Measurements from ENCODE around the gene COL23A1. TPM values are rescaled to one million over a fixed set of nuclear protein-coding genes. Genes with fewer than 3 reads are reported as not detected.
A peak's percentile ranks its signal among the peaks of the same experiment; 100 is the strongest.

The COL23A1 gene
- total RNA-seq, 2 donors from 2014 or later = 2.0 to 3.0 TPM

- DNase-seq (ENCODE audit: low spot score) = no peak
- intact Hi-C loops (cut with DNase I) = no loop called here
Observed at GRCh38 chr5:178538741-178539229, 51.4 kb downstream of the COL23A1 start.

GRCh38 chr5:178537467-178538371, 52.5 kb downstream of the COL23A1 start:
- DNase-seq (ENCODE audit: low spot score) = peak; percentile 75
- intact Hi-C loops (cut with DNase I) = no loop called here

DNA sequence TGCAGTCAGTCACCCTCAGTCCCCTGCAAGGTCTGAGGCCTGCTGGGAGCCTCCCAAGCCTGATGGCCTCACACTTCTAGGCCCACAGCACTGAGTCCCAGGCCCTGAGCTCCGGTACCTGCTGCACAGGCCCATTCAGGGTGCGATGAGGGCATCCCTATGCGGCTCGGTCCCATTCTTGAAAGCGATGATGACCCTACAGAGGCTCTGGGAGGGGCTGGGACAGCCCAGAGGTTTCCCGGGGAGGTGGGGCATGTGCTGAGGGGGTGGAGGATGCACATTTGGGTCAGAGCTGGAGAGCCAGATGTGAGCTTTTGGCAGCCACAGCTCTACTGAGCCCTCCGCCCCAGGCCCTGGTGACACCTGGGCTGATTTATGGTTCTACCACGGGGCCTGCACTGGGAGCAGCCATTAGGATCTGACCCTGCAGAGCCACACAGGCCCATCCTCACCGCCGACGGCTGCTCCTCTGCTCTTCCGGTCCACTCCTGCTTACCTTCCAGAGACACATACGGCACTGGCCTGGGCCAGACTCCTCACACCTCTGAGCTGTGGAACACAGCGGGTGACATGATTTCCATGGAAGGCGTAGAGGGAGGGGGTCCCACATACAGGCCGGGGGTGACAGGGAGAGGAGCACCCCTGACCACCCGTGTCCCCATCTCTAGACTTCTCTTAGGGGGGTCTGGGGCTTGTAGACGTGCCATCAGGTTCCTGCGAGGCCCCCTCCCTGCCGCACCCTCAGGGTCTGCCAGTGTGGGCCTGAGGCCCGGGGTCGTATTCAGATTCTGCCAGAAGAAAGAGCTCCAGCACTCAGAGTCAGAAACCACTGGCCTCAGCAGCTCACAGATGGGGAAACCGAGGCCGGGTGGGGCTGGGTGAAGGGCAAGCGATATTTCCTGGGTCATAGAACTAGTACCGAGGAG, 53.4 kb downstream of the COL23A1 start:
- peak; percentile 57 for DNase-seq (ENCODE audit: low spot score)
- intact Hi-C loops (cut with DNase I) = no loop called here

GRCh38 chr5:178535299-178536175, 54.7 kb downstream of the COL23A1 start:
- intact Hi-C loops (cut with DNase I) = no loop called here
- peak; percentile 76 for DNase-seq (ENCODE audit: low spot score)

- intact Hi-C loops (cut with DNase I) = no loop called here
- DNase-seq (ENCODE audit: low spot score) = peak; percentile 19
Observed at GRCh38 chr5:178533136-178533535, 57.1 kb downstream of the COL23A1 start.

- peak; percentile 32 for DNase-seq (ENCODE audit: low spot score)
- intact Hi-C loops (cut with DNase I) = no loop called here
Observed at GRCh38 chr5:178532666-178533065, 57.5 kb downstream of the COL23A1 start.

DNA sequence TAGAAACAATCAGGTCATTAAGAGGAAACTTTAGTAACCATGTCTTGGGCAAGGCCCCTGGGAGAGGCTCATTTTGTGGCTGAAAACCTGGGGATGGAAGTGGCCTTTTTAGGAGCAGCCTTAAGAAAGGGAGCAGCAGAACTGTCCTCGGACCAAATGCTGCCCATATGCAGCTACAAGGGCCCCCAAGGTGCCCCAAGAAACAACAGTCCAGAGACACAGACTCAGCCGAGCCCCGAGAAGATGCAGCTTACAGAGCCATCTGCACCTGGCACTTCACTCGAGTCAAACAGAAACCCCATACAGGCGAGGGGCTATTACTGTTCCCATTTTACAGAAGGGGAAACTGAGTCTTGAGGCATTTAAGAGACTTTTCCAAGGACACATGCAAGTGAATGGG, 58.0 kb downstream of the COL23A1 start:
- peak; percentile 59 for DNase-seq (ENCODE audit: low spot score)
- intact Hi-C loops (cut with DNase I) = no loop called here

- DNase-seq (ENCODE audit: low spot score) = peak; percentile 53
- intact Hi-C loops (cut with DNase I) = no loop called here
Observed at GRCh38 chr5:178531786-178532185, 58.4 kb downstream of the COL23A1 start.

GRCh38 chr5:178530526-178530925, 59.7 kb downstream of the COL23A1 start:
- peak; percentile 42 for DNase-seq (ENCODE audit: low spot score)
- intact Hi-C loops (cut with DNase I) = no loop called here

- intact Hi-C loops (cut with DNase I) = no loop called here
- peak; percentile 63 for DNase-seq (ENCODE audit: low spot score)
Observed at GRCh38 chr5:178529080-178529479, 61.1 kb downstream of the COL23A1 start.

DNA sequence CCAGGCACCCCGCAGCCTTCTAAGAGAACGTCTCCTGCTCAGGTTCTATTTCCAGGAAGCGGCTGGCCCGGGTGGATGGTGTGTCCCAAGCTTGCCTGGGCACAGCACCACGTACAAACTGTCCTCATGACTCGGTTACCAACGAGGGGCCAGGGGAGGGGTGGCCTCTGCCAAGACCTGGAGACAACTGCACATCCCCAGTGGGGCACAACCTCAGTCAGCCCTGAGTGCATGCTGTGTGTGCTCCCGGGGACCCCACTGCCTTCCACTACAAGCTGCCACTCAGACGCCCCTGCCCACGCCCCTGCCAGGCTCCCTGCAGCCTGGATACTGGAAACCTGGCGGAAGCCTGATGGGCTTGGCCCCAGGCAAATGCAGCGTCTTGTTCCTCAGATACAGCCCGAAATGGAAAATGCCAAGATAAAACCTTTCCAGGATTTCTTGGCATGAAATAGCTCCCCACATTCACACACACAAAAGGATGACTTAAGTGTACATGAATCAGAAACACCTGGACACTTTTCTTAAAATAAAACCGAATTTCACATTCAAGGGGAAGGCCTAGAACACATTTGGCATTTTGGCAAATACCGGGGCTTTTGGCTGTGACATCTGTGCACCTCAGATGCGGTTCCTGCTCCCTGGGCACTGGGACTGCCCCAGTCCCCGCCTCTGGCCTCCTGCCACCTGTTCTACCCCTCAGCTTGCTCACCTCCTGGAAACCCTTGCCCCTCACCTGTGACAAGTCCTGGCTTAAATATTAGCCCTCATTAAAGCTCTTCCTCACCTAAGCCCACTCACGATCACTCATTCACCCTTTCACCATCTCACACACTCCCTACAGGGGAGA, 62.5 kb downstream of the COL23A1 start:
- peak; percentile 73 for DNase-seq (ENCODE audit: low spot score)
- intact Hi-C loops (cut with DNase I) = no loop called here

DNA sequence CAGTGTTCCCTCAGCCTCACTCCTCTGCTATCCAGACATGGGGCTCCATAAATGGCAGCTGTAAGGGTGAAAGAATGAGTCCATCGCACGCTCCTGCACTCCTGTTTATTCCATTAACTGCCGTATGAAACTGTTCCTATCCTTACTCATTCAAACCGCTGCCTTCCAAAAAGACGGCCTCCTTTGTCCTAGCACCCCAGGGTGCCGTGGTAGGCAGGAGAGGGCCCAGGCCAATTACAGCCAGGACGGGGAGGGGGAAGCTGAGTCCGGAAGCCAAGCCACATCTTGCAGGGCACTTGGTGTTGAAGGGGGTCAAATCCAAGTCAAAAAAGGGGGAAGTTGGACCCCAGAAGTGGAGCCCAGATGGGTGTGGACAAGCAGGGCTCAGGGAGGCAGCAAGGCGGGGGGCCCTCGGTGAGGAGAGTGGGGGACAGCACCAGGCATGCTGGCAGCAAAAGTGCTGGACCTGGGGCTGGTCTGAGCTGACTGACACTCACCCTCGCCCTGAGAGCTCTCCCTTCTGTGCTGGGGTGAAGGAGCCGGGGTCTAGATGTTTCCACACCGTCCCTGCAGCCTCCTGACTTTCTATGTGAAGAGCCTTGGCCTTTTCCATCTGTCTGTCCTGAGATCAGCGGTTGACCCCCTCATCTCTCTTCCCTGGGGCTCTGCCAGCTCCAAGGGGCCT, 63.3 kb downstream of the COL23A1 start:
- peak; percentile 78 for DNase-seq (ENCODE audit: low spot score)
- intact Hi-C loops (cut with DNase I) = no loop called here

- intact Hi-C loops (cut with DNase I) = no loop called here
- peak; percentile 67 for DNase-seq (ENCODE audit: low spot score)
Observed at GRCh38 chr5:178525906-178526732, 64.1 kb downstream of the COL23A1 start.

- peak; percentile 42 for DNase-seq (ENCODE audit: low spot score)
- intact Hi-C loops (cut with DNase I) = no loop called here
Observed at GRCh38 chr5:178524093-178524882, 65.9 kb downstream of the COL23A1 start.

DNA sequence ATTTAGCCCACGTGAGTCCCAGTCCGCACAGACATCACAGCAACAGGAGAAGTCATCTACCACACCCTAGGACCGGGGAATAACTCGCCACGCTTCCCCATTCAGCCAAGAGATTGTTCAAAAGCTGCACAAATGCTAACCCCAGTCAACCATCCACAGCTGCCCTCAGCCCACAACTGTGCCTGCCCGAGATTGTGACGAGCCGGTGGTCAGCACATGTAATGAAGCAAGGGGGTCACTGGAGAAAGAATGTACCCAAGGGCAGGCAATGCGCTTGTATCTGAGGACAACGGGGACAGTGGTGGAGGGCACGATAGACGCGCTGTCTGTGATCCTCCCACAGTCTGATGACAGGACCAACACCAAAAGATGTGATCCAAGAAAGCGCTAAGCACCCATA, 67.8 kb downstream of the COL23A1 start:
- peak; percentile 37 for DNase-seq (ENCODE audit: low spot score)
- intact Hi-C loops (cut with DNase I) = no loop called here

GRCh38 chr5:178520851-178521250, 69.3 kb downstream of the COL23A1 start:
- no peak for DNase-seq (ENCODE audit: low spot score)
- intact Hi-C loops (cut with DNase I) = no loop called here
